GM12874 (cell line): Measurements from ENCODE around the gene HOXB5.

Experiments used
- TF ChIP-seq, protein P1 (sequence below): IDR thresholded peaks from 2 replicates; pipeline ENCODE4 v1.5.1; 2011; ENCODE audit warnings: low read depth, mild to moderate bottlenecking, control low read depth, low read length, moderate library complexity; ENCODE audit not compliant: insufficient read depth

The HOXB5 gene

DNA sequence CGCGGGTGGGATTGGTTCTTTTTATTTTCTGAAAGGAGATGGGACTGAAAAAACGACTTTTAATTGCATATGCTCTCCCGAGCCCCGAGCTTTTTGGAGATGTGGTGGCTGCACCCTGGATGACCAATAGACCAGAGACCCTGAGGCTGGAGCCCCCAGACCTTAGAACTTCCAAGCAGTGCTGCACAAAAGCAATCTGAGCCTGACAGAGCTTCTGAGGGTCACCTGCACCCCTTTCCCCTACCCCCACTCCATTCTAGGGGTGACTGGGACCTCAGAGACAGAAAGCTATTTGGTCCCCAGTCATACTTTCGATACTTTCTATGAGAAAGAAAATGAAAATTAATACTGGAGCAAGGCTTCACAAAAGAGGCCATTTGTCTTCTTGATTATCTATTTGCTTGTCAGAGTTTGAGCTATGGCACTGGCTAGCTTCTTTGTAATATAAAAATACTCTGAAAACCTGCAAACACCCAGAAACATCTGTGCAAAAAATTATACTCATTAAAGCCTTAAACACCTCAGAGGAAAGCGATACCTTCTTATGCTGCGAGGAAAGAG lies 19.0 kb downstream of the HOXB5 start:
- TF ChIP-seq, protein P1, sequence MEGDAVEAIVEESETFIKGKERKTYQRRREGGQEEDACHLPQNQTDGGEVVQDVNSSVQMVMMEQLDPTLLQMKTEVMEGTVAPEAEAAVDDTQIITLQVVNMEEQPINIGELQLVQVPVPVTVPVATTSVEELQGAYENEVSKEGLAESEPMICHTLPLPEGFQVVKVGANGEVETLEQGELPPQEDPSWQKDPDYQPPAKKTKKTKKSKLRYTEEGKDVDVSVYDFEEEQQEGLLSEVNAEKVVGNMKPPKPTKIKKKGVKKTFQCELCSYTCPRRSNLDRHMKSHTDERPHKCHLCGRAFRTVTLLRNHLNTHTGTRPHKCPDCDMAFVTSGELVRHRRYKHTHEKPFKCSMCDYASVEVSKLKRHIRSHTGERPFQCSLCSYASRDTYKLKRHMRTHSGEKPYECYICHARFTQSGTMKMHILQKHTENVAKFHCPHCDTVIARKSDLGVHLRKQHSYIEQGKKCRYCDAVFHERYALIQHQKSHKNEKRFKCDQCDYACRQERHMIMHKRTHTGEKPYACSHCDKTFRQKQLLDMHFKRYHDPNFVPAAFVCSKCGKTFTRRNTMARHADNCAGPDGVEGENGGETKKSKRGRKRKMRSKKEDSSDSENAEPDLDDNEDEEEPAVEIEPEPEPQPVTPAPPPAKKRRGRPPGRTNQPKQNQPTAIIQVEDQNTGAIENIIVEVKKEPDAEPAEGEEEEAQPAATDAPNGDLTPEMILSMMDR = no peak

DNA sequence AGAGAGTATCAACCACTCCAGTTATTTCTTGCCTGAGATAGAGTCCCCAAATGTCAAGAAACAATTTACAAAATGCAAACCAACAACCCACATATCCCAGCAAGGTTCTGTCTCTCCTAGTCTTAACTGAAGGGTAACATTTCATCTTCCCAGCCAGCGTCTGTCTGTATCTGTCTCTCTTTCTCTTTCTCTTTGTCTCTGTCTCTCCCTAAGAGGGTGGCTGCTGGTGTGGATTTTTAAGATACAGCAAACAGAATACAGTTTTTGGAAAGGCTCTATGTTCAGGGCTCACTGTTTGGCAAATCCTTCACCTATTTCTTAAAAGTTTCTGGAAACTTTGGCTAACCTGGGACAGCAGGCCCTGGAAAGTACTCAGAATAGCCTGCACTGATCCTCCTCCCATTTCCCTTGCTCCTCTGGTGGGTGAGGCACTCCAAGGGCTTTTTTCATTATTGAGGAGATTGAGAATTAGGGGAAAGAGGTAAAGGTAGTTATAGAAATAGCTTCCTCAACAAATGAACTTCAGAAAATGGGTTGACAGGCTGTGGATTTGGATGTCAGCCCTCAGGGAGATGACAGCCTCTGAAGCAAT lies 21.7 kb downstream of the HOXB5 start:
- TF ChIP-seq, protein P1 = no peak

DNA sequence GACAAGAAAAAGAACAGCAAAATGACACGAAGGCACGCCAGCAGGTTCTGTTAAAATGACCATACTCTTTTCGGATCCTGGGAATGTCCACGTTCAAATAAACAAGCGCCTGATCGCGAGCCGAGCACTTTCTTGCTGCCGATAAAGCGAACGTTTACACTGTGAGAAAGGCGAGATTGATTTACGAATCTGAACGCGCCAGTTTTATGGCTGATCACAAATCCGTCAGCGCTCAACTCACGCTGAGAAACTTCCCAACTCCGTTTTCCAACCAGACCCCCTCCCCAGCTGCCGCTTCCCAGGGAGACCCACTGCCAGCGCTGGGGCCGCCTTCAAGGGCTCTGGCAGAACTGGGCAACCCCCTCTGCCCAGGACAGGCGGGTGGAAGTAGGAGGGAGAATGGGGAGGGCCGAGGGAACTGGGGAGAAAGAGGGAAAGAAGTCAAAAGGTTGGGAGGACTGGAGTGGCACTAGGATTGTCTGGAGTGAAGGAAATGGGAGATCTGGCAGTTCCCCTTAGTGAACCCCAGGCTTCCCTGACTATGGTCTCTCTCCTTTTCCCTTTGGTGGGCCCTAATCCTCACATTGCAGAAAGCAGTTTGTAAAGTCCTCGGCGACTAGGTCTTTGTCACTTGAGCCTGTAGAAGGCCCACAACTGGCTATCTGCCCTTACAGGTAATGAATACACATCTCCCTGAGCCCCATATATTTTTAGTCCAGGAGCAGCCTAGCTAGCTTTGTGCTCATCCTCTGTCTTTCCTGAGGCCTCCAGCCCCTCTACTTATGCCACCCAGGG lies 22.4 kb downstream of the HOXB5 start:
- TF ChIP-seq, protein P1 = no peak

DNA sequence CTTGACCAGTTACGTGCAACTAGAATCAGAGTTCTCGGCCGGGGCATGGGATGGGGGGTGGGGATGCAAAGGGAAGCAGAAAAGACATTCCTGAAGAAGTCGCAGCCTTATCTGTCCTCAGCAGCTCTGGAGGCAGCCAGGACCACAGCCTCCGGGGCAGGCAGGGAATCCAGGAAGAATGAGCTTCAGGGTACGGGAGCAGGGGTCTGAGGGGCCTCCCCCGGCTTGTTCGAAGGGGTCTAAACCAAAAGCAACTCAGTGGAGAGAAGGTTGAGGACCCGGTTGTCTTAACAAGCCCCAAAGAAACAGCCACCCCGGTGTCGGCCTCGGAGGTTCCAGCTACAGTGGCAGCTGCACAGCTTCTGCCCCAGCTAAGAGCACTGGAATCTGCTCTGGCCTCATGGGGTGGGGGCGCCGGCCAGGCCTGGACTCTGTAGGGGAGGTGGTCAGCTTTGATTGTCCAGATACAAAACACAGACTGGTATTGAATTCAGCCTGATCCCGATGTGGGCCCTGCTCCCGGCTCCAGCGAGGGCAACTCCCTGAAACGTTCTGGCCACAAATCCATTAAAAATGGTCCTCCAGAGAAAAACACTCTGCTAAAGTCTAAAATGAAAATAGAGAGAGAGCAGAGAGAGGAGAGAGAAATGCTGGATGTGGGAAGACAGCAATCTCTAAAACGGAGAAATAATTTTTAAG lies 23.1 kb downstream of the HOXB5 start:
- TF ChIP-seq, protein P1 = no peak

DNA sequence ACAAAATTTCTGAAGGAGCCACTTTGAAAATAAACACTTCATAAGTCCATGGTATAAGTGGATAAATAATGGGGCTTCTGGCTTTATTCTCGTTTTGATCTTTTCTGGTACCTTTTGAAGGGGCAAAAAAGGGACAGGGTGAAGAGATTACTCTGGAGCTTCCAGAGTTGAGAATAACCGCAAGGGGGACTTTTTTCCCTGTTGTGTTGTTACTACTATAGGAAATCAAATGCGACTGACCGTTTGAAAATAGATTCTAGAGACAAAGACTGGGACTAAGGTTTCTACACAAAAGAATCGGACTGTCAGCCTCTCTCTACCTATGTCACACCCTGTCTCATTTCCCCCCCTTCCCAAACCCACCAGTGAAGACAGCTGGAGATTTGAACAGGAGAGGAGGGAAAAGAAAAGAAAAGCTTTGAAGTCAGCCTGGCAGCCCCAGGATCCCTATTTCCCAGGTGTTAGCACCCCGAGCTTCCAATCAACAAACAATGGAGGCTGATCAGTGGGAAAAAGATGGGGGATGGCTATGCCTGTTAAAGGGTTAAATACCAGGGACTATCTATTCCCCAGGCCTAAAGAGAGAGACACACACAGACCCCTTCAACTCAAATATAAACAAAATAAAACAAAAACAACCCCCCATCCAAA lies 23.8 kb downstream of the HOXB5 start:
- TF ChIP-seq, protein P1 = no peak

DNA sequence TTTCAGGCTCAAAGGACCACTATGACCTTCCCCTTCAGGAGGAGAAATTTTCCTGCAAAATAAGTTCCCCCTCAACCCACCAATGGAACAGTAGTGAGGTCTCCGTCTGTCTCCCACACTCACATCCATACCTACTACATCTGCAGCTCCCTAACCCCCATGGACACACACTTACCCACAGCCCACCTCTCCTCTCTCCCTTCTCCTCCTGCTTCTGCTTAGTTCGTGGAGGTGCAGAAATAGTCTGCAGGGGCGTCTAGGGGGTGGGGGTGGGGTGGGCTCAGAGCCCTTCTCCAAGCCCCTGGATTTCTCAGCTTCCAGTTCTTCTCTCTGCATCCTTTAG lies 24.4 kb downstream of the HOXB5 start:
- TF ChIP-seq, protein P1 = no peak

DNA sequence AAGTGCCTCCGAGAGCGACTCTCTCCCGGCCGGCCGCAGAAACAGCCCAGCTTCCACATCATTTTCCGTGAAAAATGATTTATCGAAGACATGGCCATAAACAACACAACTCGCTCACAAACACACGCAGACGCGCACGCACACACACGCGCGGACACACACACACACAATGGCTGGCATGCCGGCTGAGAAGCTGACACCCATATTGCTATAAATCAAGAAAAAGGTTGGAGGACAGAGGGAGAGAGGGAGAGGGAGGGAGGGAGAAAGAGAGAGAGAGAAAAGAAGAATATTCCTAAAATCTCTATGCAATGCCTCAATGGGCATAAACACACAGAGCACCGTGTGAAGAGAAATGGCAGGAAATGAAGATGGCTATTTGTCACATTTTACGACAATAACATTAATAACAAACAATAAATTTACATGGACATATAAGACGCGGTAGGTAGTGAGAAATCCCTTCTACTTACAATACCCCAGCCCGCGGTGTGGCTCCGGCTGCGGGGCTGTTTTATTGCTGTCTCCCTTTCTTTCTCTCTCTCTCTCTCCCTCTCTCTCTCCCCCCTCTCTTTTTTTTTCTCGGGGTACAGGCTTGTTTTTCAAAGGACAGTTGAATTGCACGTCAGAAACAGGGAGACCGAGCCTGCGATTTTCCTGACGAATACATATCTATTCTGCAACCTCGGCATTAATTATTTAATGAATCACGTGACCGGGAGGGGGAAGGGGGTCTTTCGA lies 24.9 kb downstream of the HOXB5 start:
- TF ChIP-seq, protein P1 = no peak
